T47D (cell line): ENCODE measurements around the gene ZNF599.
A peak's percentile ranks its signal among the peaks of the same experiment; 100 is the strongest.
"Not testable (repeated sequence)": the region's sequence is repeated elsewhere in the genome, so short reads cannot be mapped to it uniquely, and the experiment has no call there.

ENCODE experiments used
- DNase-seq, 2 experiments: peaks; one replicate each; pipeline versions ENCODE4 v3.0.0 to v3.0.0-alpha.2; 2011 to 2012; ENCODE audit warnings: low read depth in 1 of 2, low spot score in 1 of 2
- JUND ChIP-seq: IDR thresholded peaks from 2 replicates; pipeline ENCODE4 v1.6.1; 2012; ENCODE audit warnings: low read depth
- in situ Hi-C: cut with HindIII; loops from 2 replicates; pipeline ENCODE4 v1.10.0; 2016; ENCODE audit warnings: low sequenced_read_pairs, low pct_unique_long_range_greater_than_20kb

Gene ZNF599

DNA sequence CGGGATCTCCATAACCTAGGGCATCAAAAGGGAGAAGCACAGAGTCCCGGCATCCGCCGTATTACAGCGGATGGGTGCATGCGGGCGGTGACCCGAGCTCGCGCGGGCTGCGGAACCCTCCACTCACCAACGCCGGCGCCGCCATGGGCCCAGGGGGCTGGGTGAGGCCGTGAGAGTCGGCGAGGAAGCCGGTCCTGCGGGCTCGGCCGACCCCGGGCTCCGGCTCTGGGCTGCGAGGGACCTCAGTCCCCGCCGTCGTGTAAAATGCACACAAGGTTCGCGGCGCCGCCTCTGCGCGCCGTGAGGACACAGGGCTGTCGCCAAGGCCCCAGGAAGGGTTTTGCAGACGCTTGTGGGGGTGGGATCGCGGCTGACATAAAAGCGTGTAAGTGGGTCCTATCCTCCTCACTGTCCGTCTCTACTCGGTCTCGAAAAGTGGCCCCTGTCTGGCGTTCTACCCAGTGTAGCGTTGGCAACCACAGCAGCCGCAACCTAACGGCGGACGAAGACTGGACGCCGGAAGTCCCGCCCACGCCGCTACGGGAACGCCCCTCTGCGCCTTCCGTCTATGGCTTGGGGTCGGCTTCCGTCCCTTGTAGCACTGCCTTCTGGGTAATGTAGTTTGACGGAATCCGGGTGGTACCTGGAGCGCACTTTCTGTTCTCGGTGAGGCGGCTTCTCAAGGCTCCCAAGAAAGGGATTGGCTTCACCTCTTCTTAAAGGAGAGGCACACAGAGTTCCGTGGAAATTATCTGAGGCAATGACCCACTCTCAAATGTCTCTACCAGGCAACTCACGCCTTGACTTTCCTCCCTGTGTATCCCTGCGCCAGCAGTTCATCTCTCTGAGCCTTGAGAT, at the start of gene ZNF599:
TSS of gene ZNF599 (minus strand) at position 519 of the 858 bp plus-strand sequence. CDS start at position 145, 374 bp downstream.
- DNase-seq = peak; percentile 57 to 88
- in situ Hi-C loops = no loop called here
- no peak for TF ChIP-seq JUND

DNA sequence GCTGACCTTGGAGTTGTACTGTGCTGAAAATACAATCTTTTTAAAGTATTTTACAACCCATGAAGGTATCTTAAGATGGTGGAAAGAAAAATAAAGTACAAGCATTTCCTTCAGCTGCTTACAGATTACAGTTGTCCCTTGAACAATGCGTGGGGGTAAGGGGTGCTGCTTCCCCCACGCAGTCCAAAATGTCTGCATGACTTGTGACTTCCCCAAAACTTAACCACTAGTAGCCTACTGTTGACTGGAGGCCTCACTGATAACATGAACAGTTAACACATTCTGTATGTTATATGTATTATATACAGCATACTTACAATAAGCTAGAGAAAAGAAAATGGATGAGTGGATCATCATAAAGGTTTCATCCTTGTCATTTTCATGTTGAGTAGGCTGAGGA, 45.3 kb upstream of the ZNF599 start:
- no peak for TF ChIP-seq JUND
- no peak for DNase-seq
- in situ Hi-C loops = no loop called here

DNA sequence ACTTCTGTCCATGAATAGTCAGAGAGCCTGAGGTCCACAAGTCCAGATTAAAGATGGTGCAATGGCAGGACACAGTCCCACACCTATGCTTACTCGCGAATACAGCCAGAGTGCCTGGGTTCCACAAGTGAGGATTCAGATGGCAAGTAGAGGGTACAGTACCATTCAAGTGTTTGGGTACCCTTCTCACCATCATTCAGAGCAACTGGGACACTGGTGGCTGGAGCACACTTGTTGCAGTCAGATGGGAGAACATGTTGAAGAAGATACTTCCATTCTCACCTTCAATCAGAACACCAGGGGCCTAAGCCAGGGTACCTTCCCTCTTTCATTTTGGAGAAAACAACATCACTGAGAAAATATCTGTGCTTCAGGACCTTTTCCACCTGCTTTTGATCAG, 43.7 kb upstream of the ZNF599 start:
- no peak for TF ChIP-seq JUND
- in situ Hi-C loops = no loop called here
- DNase-seq = no peak

DNA sequence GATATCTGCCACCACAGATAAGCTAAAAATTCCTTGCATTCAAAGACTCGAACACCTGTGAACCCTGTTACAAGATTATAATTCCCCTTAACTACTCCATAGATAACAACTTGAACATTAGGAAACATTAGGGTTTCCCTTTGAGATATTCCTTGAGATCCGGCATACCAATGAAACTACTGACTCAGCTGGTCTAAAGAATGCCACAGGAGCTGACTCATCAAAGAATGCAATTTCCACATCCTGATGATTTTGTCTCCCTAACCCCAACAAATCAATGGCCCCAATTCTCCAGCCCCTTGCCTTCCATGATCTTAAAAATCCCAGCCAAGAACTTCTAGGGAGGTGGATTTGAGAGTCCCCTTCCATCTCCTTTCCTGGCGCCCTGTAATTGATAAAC, 35.6 kb upstream of the ZNF599 start:
- TF ChIP-seq JUND = no peak
- DNase-seq = no peak
- in situ Hi-C loops = no loop called here

DNA sequence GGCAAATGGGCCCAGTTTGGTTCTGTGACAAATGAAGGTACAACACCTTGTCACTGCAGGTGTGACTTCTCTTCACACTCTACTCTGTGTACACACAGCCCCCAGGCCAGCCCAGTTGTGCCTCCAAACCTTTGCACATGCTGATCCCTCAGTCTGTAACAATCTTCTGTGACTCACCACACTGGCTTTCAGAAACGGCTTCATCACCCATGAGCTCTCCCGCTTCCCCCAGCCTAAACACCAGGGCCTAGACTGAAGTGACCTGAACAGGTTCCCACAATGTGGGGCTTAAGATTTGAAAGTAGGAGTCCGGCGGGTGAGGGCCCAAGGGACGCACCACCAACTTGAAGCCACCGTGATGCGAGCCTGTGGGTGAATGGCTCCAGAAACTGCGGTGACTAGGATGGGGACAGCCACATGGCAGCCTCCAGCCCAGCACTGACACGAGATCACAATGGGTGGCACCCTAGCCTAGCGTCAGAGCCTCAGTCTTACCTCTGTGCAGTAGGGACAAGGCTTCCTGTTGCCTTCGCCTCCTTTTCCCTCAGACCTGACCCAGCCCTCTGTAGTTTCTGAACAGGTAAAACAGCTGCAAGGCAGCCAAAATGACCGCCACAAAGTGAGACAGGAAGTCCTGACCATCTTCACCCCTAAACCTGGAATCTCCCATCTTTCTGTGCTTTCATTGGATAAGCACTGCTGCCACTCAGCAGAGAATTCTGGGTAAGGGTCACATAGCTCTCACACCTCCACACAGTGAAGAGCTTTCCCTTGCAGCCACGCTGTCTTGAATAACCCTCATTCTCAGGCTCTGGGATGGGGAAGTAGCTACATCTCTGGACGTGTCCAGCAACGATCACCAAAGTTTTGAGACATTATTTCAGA, 34.2 kb upstream of the ZNF599 start:
- DNase-seq = no peak
- in situ Hi-C loops = no loop called here
- no peak for TF ChIP-seq JUND

DNA sequence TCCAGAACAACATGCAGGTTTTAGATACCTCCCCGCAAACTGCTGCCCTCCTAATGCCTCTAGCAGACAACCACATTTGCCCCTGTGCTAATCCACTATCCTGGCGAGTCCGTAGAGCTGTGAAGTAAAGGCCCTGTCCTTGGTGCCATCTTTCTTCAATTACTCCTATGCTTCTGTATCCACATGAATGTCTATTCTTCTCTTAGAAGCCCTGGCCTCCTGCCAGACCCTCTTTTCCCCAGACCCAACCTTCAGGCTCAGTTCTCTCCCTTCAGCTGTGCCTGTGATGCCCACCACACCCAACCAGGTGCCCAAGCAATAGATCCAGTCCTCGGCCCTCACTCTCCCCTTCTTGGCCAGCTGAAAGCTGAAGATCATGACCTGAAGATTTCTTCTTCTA, 31.1 kb upstream of the ZNF599 start:
- no peak for TF ChIP-seq JUND

DNA sequence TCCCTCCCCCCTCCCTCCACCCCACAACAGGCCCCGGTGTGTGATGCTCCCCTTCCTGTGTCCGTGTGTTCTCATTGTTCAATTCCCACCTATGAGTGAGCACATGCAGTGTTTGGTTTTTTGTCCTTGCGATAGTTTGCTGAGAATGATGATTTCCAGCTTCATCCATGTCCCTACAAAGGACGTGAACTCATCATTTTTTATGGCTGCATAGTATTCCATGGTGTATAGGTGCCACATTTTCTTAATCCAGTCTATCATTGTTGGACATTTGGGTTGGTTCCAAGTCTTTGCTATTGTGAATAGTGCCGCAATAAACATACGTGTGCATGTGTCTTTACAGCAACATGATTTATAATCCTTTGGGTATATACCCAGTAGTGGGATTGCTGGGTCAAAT, 23.9 kb upstream of the ZNF599 start:
- in situ Hi-C loops, DNase-seq: not testable (repeated sequence)

More for the DNA sequence above, 31.1 kb upstream of the ZNF599 start:
- DNase-seq = no peak
- in situ Hi-C loops = no loop called here

DNA sequence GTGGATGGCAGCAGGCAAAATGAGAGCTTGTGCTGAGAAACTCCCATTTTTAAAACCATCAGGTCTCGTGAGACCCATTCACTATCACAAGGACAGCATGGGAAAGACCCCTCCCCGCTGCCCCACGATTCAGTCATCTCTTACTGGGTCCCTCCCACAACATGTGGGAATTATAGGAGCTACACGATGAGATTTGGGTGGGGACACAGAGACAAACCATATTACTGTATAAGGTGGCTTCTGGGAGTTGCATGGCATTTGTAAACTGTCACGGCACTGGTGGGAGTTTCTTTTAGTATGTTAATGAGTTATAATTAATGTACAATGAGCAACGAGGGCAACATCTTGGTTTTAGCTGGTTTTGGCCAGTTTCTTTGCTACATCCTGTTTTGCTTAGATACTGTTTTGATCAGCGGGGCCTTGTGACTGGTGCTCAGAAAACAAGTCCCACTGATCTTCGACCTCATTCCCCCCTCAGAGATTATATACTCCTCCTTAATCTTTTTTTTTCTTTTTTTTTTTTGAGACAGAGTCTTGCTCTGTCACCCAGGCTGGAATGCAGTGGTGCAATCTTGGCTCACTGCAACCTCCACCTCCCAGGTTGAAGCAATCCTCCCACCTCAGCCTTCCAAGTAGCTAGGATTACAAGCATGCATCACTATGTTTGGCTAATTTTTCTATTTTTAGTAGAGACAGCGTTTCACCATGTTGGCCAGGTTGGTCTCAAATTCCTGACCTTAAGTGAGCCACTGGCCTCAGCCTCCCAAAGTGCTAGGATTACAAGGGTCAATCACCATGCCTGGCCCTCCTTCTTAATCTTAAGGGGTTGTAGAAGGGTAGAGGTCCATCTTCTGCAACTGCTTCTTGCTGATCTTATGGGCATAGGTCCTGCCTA, 21.3 kb upstream of the ZNF599 start:
- no peak for TF ChIP-seq JUND
- no peak for DNase-seq
- in situ Hi-C loops = no loop called here

DNA sequence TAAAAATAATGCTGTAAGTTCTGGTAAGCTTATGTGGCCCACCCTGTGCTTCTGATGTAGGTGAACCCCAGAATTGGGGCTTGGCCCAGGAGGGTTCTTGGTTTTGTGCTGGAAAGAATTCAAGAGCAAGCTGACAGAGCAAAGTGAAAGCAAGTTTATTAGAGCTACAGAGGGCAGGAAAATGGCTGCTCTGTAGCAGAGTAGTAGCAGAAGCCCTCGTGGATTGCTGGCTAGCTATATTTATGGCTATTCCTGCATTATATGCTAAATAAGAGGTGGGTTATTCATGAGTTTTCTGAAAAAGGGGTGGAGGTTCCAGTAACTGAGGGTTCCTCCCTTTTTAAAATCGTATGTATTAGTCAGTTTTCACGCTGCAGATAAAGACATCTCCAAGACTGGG, 20.6 kb upstream of the ZNF599 start:
- in situ Hi-C loops = no loop called here

DNA sequence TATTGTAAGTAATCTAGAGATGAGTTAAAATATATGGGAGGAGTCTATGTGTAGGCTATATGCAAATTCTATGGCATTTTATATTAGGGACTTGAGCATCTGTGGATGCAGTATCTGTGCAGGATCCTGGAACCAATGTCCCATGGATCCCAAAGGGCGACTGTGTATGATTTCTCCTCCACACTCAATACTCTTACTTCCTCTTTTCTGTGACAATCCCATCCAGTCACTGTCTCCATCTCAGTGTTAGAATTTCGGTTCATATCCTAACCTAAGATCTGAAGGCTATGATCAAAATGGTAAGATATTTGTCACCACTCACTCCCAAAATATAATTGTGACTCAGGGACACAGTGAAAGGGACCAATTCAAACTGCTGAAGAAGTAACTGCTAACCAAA, 15.1 kb upstream of the ZNF599 start:
- DNase-seq = no peak
- no peak for TF ChIP-seq JUND
- in situ Hi-C loops = no loop called here

More for the DNA sequence above, 20.6 kb upstream of the ZNF599 start:
- DNase-seq = no peak
- no peak for TF ChIP-seq JUND

DNA sequence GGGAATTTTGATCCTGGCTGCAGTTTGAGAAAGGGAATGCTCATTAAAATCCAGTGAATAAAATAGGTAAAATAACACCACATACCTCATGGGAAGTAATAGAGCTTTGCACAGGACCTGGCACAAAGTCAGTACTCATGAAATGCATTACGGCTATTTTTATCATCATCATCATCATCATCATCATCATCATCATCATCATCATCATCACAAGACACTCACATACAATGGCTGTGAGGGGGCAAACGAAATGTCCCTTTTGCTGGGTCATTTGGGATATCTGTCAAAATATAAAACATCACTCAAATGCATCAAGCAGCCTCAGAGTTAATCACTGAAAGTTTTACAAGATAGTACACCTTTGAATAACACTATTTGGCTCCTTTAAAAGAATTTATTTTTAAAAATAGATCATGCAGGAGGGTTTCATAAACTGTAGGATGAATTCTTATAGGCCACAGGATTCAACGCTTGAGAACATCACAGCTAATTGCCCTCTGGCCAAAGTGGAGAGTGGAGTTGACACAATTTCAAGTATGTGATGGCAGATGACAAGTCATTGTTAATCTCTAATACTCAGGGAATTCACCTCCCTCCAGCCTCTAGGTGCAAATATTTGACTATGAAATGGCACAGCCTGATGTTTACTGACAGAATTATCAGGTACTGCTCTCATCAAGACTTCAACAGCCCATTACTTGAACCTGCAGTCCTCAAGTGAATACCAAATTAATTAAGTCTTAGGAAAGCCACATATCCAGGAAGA, 14.2 kb upstream of the ZNF599 start:
- in situ Hi-C loops = no loop called here
- peak in 1 of 2 experiments; percentile 14 for DNase-seq
- no peak for TF ChIP-seq JUND
